Uterus (tissue), 4 donors: ENCODE results near the gene AMPD2. TPM values are rescaled to one million over a fixed set of nuclear protein-coding genes. Genes with fewer than 3 reads are reported as not detected.

Experiments
- DNase-seq, 2 donors: peaks; one replicate each; pipeline ENCODE4 v3.0.0-alpha.2; 2019 to 2020
- H3K27ac ChIP-seq, 2 donors: fragments of 200-600 bp; sonication (generic); 1 replicate in 1 of 2; 2 replicates in 1 of 2; pipeline ENCODE4 v1.5.1; 2016 to 2018
- H3K27me3 ChIP-seq, 2 donors: fragments of 200-600 bp; sonication (generic); one replicate each; pipeline ENCODE4 v1.5.1; 2018 to 2019; ENCODE audit warnings: control low read depth in 1 of 2
- H3K36me3 ChIP-seq, 2 donors: fragments of 200-600 bp; sonication (generic); one replicate each; pipeline ENCODE4 v1.5.1; 2019; ENCODE audit warnings: control low read depth in 1 of 2
- H3K4me1 ChIP-seq, 2 donors: fragments of 200-600 bp; sonication (generic); one replicate each; pipeline ENCODE4 v1.5.1; 2018 to 2019; ENCODE audit warnings: control low read depth in 1 of 2
- H3K4me3 ChIP-seq, 2 donors: fragments of 200-600 bp; sonication (generic); 1 replicate in 1 of 2; 2 replicates in 1 of 2; pipeline ENCODE4 v1.5.1; 2018 to 2019; ENCODE audit warnings: mild to moderate bottlenecking in 1 of 2
- H3K9me3 ChIP-seq, 2 donors: fragments of 200-600 bp; sonication (generic); one replicate each; pipeline ENCODE4 v1.5.1; 2019; ENCODE audit warnings: control low read depth in 1 of 2
- CTCF ChIP-seq, 4 experiments: fragments of 200-600 bp in 2 of 4; fragments of 450-650 bp in 2 of 4; sonication (generic) in 2 of 4; IDR thresholded peaks; one replicate each; pipeline ENCODE4 v1.5.1; 2016 to 2019; ENCODE audit warnings: antibody characterized with exemption in 4 of 4, mild to moderate bottlenecking in 2 of 4, moderate library complexity in 1 of 4
- POLR2A ChIP-seq, 2 donors: fragments of 450-650 bp; IDR thresholded peaks; one replicate each; pipeline ENCODE4 v1.6.1; 2016; ENCODE audit warnings: antibody characterized with exemption in 2 of 2, mild to moderate bottlenecking in 1 of 2, moderate library complexity in 1 of 2
- intact Hi-C: fragments of 100-400 bp; cut with DNase I; formaldehyde crosslinking; loops from one replicate; pipeline ENCODE4 v1.15.1; 2023; ENCODE audit warnings: low total_unique reads
- total RNA-seq, 4 donors: library from RNA; depleted of rRNA in 3 of 4; stranded (reverse); fragments of >200 nt in 3 of 4; gene quantifications; one replicate each; pipeline versions ENCODE4 v1.1.0 to v1.2.4, GENCODE V29; 2014 to 2023
- donor health status: DM: yes; HTN: yes; CAD: no.

Gene AMPD2
- total RNA-seq, 4 donors from 2014 or later: 30.9 to 91.2 (median 73.2) TPM

GRCh38 chr1:109630898-109631512, 11.4 kb downstream of the AMPD2 start:
- TF ChIP-seq CTCF (IDR thresholded peaks at IDR 0.05) (no peak), POLR2A (IDR thresholded peaks at IDR 0.05) (no peak)
- no peaks in the 10 kb centered on the region for H3K27me3 ChIP-seq
- no peaks in the 10 kb centered on the region for H3K36me3 ChIP-seq
- H3K9me3 ChIP-seq: no peaks in the 10 kb centered on the region
- intact Hi-C loops: loop anchor here (10.0 kb wide), 1 partner anchor 86 kb away; the partner anchor contains the start of gene GNAI3
- no peak overlapping the region for H3K4me3 ChIP-seq
- peaks cover under 1 to 3% of the 10 kb centered on the region in 2 donors for H3K4me1 ChIP-seq
- DNase-seq: peak in 1 of 2 donors; percentile 20
- H3K27ac ChIP-seq: no peak overlapping the region

GRCh38 chr1:109631513-109632505, 12.2 kb downstream of the AMPD2 start:
- DNase-seq: no peak
- Histone ChIP-seq H3K4me1 (peaks cover 4 to 6% of the 10 kb centered on the region in 2 donors), H3K4me3 (no peak overlapping the region), H3K27ac (peak overlapping the region in 1 of 2 donors; percentile 59), H3K27me3 (no peaks in the 10 kb centered on the region), H3K9me3 (no peaks in the 10 kb centered on the region), H3K36me3 (no peaks in the 10 kb centered on the region)
- intact Hi-C loops: loop anchor here (10.0 kb wide), 1 partner anchor 87 kb away; the partner anchor contains the start of gene GNAI3
- TF ChIP-seq POLR2A (IDR thresholded peaks at IDR 0.05): no peak

GRCh38 chr1:109632671-109633346, 13.2 kb downstream of the AMPD2 start:
- H3K36me3 ChIP-seq: no peaks in the 10 kb centered on the region
- no peak overlapping the region for H3K4me3 ChIP-seq
- H3K9me3 ChIP-seq: no peaks in the 10 kb centered on the region
- H3K27me3 ChIP-seq: no peaks in the 10 kb centered on the region
- peaks cover 4 to 6% of the 10 kb centered on the region in 2 donors for H3K4me1 ChIP-seq
- peak; percentile 58 to 78 for DNase-seq
- H3K27ac ChIP-seq: peak overlapping the region; percentile 50 to 59
- intact Hi-C loops: loop anchor here (10.0 kb wide), 1 partner anchor 88 kb away; the partner anchor contains the start of gene GNAI3
- TF ChIP-seq CTCF (IDR thresholded peaks at IDR 0.05) (no peak), POLR2A (IDR thresholded peaks at IDR 0.05) (no peak)

- DNase-seq: no peak
- Histone ChIP-seq H3K4me1 (peaks cover 4 to 6% of the 10 kb centered on the region in 2 donors), H3K27ac (no peak overlapping the region), H3K4me3 (no peak overlapping the region), H3K9me3 (no peaks in the 10 kb centered on the region), H3K36me3 (no peaks in the 10 kb centered on the region), H3K27me3 (no peaks in the 10 kb centered on the region)
- TF ChIP-seq CTCF (IDR thresholded peaks at IDR 0.05): no peak
- intact Hi-C loops: loop anchor here (10.0 kb wide), 1 partner anchor 89 kb away; the partner anchor contains the start of gene GNAI3
Observed at GRCh38 chr1:109634292-109634691, 14.7 kb downstream of the AMPD2 start.
